Measurements from ENCODE around the gene BTBD9. TPM values are rescaled to one million over a fixed set of nuclear protein-coding genes. Genes with fewer than 3 reads are reported as not detected.
A peak's percentile ranks its signal among the peaks of the same experiment; 100 is the strongest.

The BTBD9 gene
- total and polyA plus RNA-seq, 2 experiments from 2014 or later, result 13.0 to 17.0 TPM

DNA sequence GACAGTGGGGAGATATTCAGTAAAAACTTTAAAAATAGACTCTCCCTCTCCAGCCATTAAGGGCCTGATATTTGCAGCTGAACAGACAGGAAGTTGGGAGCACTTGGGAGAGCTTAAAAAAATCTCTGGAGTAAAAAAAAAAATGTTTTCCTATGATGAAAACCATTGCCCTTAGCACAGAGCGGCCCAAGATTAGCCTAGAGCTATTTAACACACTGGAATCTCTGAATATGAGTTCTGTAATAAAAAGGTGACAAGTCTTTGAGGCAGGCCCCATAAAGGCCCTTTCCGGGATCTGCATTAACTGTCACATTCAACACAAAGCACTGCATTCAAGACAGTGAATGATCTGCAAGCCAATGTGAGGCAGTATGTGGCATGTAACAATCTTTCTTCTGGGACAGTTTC is 426.5 kb downstream of the BTBD9 start:
- WGBS (ENCODE audit: low lambda C conversion rate, missing lambda C conversion rate), result 51% methylated on average over 2 of the region's 2 CpGs
- H3K4me2 ChIP-seq, result no peak overlapping the region
- H4K20me1 ChIP-seq (ENCODE audit: insufficient read depth, poor library complexity, severe bottlenecking), result no peaks in the 10 kb centered on the region
- DNase-seq (ENCODE audit: low spot score), result no peak
- no peaks in the 10 kb centered on the region for H3K9me3 ChIP-seq (ENCODE audit: low read depth)
- H3K27me3 ChIP-seq, result no peaks in the 10 kb centered on the region
- no peaks in the 10 kb centered on the region for H3K79me2 ChIP-seq
- H2AFZ ChIP-seq, result no peak overlapping the region
- H3K36me3 ChIP-seq (replicated peaks; ENCODE audit: insufficient read depth, low read depth), result no peaks in the 10 kb centered on the region
- no peak overlapping the region for H3K4me3 ChIP-seq
- H3K9me2 ChIP-seq (replicated peaks; ENCODE audit: insufficient read depth), result no peaks in the 10 kb centered on the region
- TF ChIP-seq EZH2phosphoT487 (IDR thresholded peaks at IDR 0.05; ENCODE audit: low read depth, severe bottlenecking, unreplicated experiment) (no peak), EZH2 (IDR thresholded peaks at IDR 0.05; ENCODE audit: borderline replicate concordance) (no peak)
- TF ChIP-seq, protein P1, sequence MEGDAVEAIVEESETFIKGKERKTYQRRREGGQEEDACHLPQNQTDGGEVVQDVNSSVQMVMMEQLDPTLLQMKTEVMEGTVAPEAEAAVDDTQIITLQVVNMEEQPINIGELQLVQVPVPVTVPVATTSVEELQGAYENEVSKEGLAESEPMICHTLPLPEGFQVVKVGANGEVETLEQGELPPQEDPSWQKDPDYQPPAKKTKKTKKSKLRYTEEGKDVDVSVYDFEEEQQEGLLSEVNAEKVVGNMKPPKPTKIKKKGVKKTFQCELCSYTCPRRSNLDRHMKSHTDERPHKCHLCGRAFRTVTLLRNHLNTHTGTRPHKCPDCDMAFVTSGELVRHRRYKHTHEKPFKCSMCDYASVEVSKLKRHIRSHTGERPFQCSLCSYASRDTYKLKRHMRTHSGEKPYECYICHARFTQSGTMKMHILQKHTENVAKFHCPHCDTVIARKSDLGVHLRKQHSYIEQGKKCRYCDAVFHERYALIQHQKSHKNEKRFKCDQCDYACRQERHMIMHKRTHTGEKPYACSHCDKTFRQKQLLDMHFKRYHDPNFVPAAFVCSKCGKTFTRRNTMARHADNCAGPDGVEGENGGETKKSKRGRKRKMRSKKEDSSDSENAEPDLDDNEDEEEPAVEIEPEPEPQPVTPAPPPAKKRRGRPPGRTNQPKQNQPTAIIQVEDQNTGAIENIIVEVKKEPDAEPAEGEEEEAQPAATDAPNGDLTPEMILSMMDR (IDR thresholded peaks at IDR 0.05; ENCODE audit: poor library complexity), result no peak
- no peaks in the 10 kb centered on the region for H3K4me1 ChIP-seq (ENCODE audit: insufficient read depth)
- peak overlapping the region; percentile 36 for H3K27ac ChIP-seq

DNA sequence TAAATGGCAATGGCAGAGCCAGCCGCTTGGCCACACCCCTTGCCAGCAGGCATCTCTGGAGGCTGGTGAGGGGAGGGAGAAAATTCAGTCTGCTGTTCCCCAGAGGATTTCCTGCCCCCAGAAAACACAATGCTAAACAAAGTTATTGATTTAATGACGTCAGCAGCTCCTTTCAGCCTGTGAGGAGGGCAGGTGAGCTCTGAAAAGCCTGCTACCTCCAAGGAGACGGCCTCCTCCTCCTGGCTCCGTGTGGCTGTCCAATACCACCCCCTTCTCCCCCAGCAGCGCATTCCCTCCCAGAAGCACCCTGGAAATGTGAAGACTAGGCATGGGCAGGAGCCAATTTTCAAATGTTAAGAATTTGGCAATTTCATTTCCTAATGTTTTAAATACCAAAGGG is 427.1 kb downstream of the BTBD9 start:
- Histone ChIP-seq H4K20me1 (ENCODE audit: insufficient read depth, poor library complexity, severe bottlenecking) (no peaks in the 10 kb centered on the region), H3K27me3 (no peaks in the 10 kb centered on the region), H3K9me3 (ENCODE audit: low read depth) (no peaks in the 10 kb centered on the region), H3K36me3 (replicated peaks; ENCODE audit: insufficient read depth, low read depth) (no peaks in the 10 kb centered on the region), H3K4me1 (ENCODE audit: insufficient read depth) (no peaks in the 10 kb centered on the region), H2AFZ (no peak overlapping the region), H3K4me2 (no peak overlapping the region), H3K4me3 (no peak overlapping the region), H3K9me2 (replicated peaks; ENCODE audit: insufficient read depth) (no peaks in the 10 kb centered on the region), H3K27ac (no peak overlapping the region), H3K79me2 (no peaks in the 10 kb centered on the region)
- 58% methylated on average over 5 of the region's 5 CpGs for WGBS (ENCODE audit: low lambda C conversion rate, missing lambda C conversion rate)
- DNase-seq (ENCODE audit: low spot score), result no peak
- TF ChIP-seq, protein P1 (IDR thresholded peaks at IDR 0.05; ENCODE audit: poor library complexity), result no peak
- no peak for TF ChIP-seq EZH2 (IDR thresholded peaks at IDR 0.05; ENCODE audit: borderline replicate concordance)

DNA sequence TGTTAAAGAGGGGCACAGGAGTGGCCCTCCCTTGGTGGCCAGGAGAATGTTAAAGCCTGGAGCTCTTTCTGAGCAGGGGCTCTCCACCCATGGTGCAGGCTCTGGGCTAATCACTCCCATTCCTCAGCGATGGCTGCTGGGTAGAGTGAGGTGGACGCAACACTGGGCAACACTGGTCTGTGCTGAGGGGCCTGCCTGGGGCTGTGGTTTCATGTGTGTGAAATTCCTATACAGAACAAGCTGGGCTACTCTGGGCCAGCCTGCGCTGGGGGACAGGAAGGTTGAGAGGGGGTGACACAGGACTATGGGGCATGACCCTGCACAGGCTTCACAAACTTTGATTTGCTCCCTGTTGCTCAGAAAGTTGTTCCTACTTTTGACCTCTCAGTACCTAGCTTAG is 427.6 kb downstream of the BTBD9 start:
- Histone ChIP-seq H2AFZ (no peak overlapping the region), H3K4me2 (no peak overlapping the region)
- WGBS (ENCODE audit: low lambda C conversion rate, missing lambda C conversion rate), result 100% methylated on average over 3 of the region's 3 CpGs

More for the DNA sequence above, 427.6 kb downstream of the BTBD9 start:
- TF ChIP-seq EZH2 (IDR thresholded peaks at IDR 0.05; ENCODE audit: borderline replicate concordance) (no peak), EZH2phosphoT487 (IDR thresholded peaks at IDR 0.05; ENCODE audit: low read depth, severe bottlenecking, unreplicated experiment) (no peak)
- TF ChIP-seq, protein P1 (IDR thresholded peaks at IDR 0.05; ENCODE audit: poor library complexity), result no peak
- Histone ChIP-seq H3K9me2 (replicated peaks; ENCODE audit: insufficient read depth) (no peaks in the 10 kb centered on the region), H3K79me2 (no peaks in the 10 kb centered on the region), H3K36me3 (replicated peaks; ENCODE audit: insufficient read depth, low read depth) (no peaks in the 10 kb centered on the region), H3K9me3 (ENCODE audit: low read depth) (no peaks in the 10 kb centered on the region), H3K4me1 (ENCODE audit: insufficient read depth) (no peaks in the 10 kb centered on the region), H4K20me1 (ENCODE audit: insufficient read depth, poor library complexity, severe bottlenecking) (no peaks in the 10 kb centered on the region), H3K27ac (no peak overlapping the region), H3K4me3 (no peak overlapping the region), H3K27me3 (no peaks in the 10 kb centered on the region)
- no peak for DNase-seq (ENCODE audit: low spot score)

Data from hepatocyte (in vitro differentiated cells).